ENCODE data around the gene CPEB4.

- TF ChIP-seq, protein P1, sequence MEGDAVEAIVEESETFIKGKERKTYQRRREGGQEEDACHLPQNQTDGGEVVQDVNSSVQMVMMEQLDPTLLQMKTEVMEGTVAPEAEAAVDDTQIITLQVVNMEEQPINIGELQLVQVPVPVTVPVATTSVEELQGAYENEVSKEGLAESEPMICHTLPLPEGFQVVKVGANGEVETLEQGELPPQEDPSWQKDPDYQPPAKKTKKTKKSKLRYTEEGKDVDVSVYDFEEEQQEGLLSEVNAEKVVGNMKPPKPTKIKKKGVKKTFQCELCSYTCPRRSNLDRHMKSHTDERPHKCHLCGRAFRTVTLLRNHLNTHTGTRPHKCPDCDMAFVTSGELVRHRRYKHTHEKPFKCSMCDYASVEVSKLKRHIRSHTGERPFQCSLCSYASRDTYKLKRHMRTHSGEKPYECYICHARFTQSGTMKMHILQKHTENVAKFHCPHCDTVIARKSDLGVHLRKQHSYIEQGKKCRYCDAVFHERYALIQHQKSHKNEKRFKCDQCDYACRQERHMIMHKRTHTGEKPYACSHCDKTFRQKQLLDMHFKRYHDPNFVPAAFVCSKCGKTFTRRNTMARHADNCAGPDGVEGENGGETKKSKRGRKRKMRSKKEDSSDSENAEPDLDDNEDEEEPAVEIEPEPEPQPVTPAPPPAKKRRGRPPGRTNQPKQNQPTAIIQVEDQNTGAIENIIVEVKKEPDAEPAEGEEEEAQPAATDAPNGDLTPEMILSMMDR (conservative IDR thresholded peaks at IDR 0.05 in 1 of 2, IDR thresholded peaks at IDR 0.05 in 1 of 2; ENCODE audit: extremely low read depth in 1 of 2, insufficient read depth in 1 of 2, low read depth in 1 of 2, low read length in 2 of 2), result no peak
- no peak for TF ChIP-seq EZH2 (IDR thresholded peaks at IDR 0.05; ENCODE audit: borderline replicate concordance, low read length)
Measured at GRCh38 chr5:173932695-173933139, 44.6 kb downstream of the CPEB4 start.
